Measurements from ENCODE around the gene SMIM24.

The SMIM24 gene

GRCh38 chr19:3441089-3441985 lies 39.0 kb downstream of the SMIM24 start:
- Histone ChIP-seq H3K4me1 (ENCODE audit: low read length) (no peaks in the 10 kb centered on the region), H3K27ac (ENCODE audit: low read length) (no peak overlapping the region), H3K9me3 (ENCODE audit: insufficient read depth, low read length) (no peaks in the 10 kb centered on the region), H4K20me1 (ENCODE audit: insufficient read depth, low read length) (peaks cover 18% of the 10 kb centered on the region; the same call in 1 of the 2 replicates), H3K27me3 (ENCODE audit: low read depth, low read length) (no peaks in the 10 kb centered on the region), H3K79me2 (ENCODE audit: low read length) (peaks cover 13% of the 10 kb centered on the region; the same call in 1 of the 2 replicates), H3K4me3 (ENCODE audit: low read length) (no peak overlapping the region), H3K9ac (ENCODE audit: low read length) (no peak overlapping the region), H2AFZ (ENCODE audit: low read depth, low read length) (no peak overlapping the region), H3K36me3 (replicated peaks; ENCODE audit: low read depth, low read length) (peaks cover 49% of the 10 kb centered on the region), H3K4me2 (ENCODE audit: low read length) (no peak overlapping the region)
- no peak for TF ChIP-seq EZH2phosphoT487 (IDR thresholded peaks at IDR 0.05; ENCODE audit: low read depth)
- no peak for TF ChIP-seq CTCF (IDR thresholded peaks at IDR 0.05; ENCODE audit: low read depth, low read length)

GRCh38 chr19:3440082-3440481 lies 40.2 kb downstream of the SMIM24 start:
- H3K27me3 ChIP-seq (ENCODE audit: low read depth, low read length), result no peaks in the 10 kb centered on the region
- no peak overlapping the region for H2AFZ ChIP-seq (ENCODE audit: low read depth, low read length)
- no peak overlapping the region for H3K4me3 ChIP-seq (ENCODE audit: low read length)
- no peak overlapping the region for H3K27ac ChIP-seq (ENCODE audit: low read length)
- no peak for TF ChIP-seq EZH2phosphoT487 (IDR thresholded peaks at IDR 0.05; ENCODE audit: low read depth)
- TF ChIP-seq CTCF (IDR thresholded peaks at IDR 0.05; ENCODE audit: low read depth, low read length), result peak; percentile 49
- no peak overlapping the region for H3K4me2 ChIP-seq (ENCODE audit: low read length)
- H3K36me3 ChIP-seq (replicated peaks; ENCODE audit: low read depth, low read length), result peaks cover 40% of the 10 kb centered on the region
- H3K79me2 ChIP-seq (ENCODE audit: low read length), result peaks cover 12% of the 10 kb centered on the region; the same call in 1 of the 2 replicates
- peaks cover 5% of the 10 kb centered on the region for H3K4me1 ChIP-seq (ENCODE audit: low read length)
- peaks cover 12% of the 10 kb centered on the region; the same call in 1 of the 2 replicates for H4K20me1 ChIP-seq (ENCODE audit: insufficient read depth, low read length)
- no peak overlapping the region for H3K9ac ChIP-seq (ENCODE audit: low read length)
- H3K9me3 ChIP-seq (ENCODE audit: insufficient read depth, low read length), result no peaks in the 10 kb centered on the region

- no peaks in the 10 kb centered on the region for H3K9me3 ChIP-seq (ENCODE audit: insufficient read depth, low read length)
- H2AFZ ChIP-seq (ENCODE audit: low read depth, low read length), result peak overlapping the region; percentile 85
- peak overlapping the region; percentile 68 for H3K27ac ChIP-seq (ENCODE audit: low read length)
- H3K27me3 ChIP-seq (ENCODE audit: low read depth, low read length), result no peaks in the 10 kb centered on the region
- H3K79me2 ChIP-seq (ENCODE audit: low read length), result no peaks in the 10 kb centered on the region; the same call in 1 of the 2 replicates
- H3K36me3 ChIP-seq (replicated peaks; ENCODE audit: low read depth, low read length), result peaks cover 37% of the 10 kb centered on the region
- peak overlapping the region; percentile 76 for H3K9ac ChIP-seq (ENCODE audit: low read length)
- H3K4me1 ChIP-seq (ENCODE audit: low read length), result peaks cover 10% of the 10 kb centered on the region
- peak overlapping the region; percentile 99 for H3K4me2 ChIP-seq (ENCODE audit: low read length)
- peaks cover under 1% of the 10 kb centered on the region; the same call in 1 of the 2 replicates for H4K20me1 ChIP-seq (ENCODE audit: insufficient read depth, low read length)
- peak overlapping the region; percentile 84 for H3K4me3 ChIP-seq (ENCODE audit: low read length)
- no peak for TF ChIP-seq CTCF (IDR thresholded peaks at IDR 0.05; ENCODE audit: low read depth, low read length)
Measured at GRCh38 chr19:3434630-3435553, 45.4 kb downstream of the SMIM24 start.
